Measurements from ENCODE around the gene BMPR1A.
A peak's percentile ranks its signal among the peaks of the same experiment; 100 is the strongest.

Gene BMPR1A

GRCh38 chr10:86756511-86757112, at the start of gene BMPR1A:
TSS of gene BMPR1A (plus strand) at chr10:86756619. CDS start at chr10:86876019, 119,400 bp downstream.
- DNase-seq (ENCODE audit: low spot score) = no peak

DNA sequence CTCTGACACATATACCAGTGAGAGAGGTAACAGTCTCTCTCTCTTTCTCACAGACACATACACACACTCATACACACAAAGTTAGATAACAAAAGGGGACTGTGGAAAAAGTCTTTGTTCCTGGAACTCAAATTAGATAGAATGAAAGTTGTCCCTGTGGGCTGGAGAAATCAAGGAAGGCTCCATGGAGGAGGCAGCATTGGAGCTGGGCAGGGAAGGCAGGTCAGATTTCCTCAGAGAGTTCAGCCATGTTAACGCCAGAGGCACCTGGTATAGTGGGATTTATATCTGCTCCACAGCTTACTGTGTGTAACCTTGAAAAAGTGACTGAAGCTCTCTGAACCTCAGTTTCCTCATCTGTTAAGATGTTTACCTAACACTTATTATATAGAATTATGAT, 49.4 kb upstream of the BMPR1A start:
- DNase-seq (ENCODE audit: low spot score) = no peak

DNA sequence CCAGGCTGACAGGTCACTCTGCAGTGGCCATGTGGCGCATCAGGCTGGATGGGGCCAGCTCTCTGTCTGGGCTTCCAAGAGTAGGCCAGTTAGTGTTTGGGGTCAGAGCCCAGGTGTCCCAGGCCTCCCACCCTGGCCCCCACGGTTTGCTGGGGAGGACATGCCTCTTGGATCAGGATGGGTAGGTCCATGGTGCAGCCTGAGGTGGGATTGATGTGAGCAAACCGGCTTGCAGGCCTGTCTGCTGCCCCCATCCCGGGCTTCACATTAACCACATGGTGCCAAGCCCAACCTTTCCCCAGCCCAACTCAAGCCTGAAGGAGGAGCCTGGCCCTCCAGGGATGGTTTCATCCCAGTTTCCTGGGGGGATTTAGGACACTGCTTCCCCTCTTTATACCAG, 48.9 kb upstream of the BMPR1A start:
- DNase-seq (ENCODE audit: low spot score) = no peak

GRCh38 chr10:86708068-86708782, 48.2 kb upstream of the BMPR1A start:
- no peak for DNase-seq (ENCODE audit: low spot score)

DNA sequence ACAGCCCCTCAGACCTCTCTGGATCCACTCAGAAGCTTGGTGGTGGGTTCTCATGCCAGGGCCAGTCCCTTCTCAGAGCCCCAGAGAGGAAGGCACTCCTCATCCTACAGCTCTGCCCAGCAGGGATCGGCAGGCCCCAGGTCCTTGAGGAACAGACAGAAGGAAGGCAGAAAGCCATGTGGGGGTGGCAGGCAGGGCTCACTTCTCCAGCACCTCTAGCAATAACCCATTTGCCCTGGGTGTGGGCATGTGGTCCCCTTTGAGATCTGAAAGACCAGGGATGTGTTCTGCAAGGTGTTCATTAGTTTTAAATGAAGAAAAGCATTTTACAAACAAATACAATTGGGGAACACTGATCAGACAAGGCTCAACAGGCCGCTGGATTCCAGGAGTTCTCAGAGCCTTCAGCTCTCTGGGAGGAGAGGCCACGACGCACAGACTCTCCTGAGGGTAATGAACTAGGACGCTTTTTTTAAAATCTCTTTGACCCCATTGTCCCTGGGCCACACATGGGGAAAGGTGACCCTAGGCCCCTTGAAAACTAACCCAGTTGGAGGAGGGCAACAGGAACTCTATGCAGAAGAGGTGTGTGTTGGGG, 47.5 kb upstream of the BMPR1A start:
- no peak for DNase-seq (ENCODE audit: low spot score)

DNA sequence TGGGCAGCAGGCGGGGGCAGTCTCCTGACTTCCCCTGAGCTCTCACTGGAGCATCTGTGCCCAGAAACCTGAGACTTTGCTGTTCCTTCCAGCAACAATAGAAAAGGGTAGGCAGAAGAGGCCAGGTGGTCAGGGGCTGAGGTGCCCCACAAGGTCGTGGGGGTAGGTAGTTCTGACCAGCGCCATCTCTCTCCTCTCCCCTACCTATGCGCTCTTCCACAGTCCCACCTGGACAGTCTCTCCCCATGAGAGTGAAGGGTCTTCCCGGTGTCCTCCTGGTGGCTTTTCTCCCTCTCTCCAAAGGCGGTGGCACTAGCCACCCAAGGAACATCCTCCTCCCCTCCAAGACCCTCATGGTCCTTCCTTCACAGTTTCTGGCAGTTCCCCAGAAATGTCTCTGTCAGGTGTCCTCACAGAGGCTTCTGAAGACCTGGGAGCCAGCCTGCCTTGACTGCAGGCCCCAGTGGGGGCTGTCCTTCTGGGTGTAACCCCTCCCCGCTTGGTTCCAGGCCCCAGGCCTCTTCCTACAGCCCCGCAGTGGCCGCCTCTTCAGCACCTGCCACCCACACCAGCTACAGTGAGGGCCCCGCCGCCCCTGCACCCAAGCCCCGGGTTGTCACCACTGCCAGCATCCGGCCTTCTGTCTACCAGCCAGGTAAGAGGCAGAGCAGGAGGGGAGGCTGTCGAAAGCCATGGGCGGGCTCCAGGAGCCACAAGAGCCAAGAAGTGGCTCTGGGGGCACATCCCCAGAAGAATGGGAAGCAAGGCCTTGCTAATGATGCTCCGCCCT, 46.8 kb upstream of the BMPR1A start:
- no peak for DNase-seq (ENCODE audit: low spot score)

DNA sequence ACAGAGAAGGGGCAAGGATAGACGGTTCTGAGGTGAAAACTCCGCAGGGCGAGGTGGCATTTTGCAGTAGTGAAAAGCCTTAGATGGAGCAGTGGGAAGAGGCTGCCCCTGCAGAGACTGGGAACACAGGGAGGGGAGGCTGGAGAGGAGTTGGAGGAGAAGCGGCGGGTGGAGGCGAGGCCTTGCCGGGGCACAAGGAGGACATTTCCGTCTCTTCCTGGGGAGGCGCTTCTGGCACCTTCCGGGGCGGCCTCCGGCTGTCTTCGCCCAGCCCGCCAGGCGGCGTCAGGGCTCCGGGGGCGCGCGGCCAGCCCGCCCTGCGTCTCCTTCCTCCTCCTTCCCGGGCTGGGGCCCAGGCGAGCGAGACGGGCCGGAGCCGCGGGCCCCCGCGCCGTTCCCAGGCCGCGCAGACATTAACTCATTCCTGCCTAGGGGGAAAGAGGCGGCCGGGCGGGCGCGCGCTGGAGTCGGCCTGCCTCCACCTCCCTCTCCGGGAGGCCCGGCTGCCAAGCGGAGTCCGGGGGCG, 45.4 kb upstream of the BMPR1A start:
- DNase-seq (ENCODE audit: low spot score) = peak; percentile 86

DNA sequence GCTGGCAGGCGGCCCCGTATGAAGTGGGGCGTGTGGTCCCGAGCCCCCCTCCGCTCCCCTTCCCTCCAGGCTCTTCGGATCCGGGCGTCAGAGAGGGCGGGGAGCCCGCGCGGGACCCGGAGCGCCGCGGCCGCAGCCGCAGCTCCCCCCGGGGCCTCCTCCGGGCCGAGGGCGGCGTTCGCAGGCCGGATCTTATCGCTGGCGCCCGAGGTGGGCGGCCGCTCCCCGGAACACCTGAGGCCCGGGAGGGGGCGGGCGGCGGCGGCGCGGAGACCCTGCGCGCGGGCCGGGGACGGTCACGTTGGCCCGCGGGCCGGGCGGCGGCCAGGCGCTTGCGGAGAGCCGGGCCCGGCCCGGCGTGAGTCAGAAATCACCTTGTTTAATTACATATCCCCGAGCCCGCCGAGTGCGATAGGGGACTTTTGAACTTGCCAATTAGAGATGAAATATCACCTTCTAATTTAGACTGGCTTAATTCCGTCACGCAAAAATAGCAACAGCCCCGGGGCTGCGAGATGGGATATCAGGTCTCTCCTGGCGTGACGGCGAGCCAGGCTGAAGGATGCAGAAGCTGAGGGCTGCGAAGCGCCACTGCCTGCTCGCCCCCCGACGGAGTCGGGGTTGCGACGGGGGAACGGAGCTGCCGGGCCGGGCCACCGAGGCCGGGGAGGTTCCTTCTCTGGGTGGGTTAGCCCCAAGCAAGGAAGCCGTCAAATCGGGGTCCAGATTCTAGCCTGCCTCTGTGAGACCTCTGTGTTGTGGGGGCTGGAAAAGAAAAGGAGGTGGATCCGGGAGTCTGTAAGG, 44.7 kb upstream of the BMPR1A start:
- DNase-seq (ENCODE audit: low spot score) = peak; percentile 45

DNA sequence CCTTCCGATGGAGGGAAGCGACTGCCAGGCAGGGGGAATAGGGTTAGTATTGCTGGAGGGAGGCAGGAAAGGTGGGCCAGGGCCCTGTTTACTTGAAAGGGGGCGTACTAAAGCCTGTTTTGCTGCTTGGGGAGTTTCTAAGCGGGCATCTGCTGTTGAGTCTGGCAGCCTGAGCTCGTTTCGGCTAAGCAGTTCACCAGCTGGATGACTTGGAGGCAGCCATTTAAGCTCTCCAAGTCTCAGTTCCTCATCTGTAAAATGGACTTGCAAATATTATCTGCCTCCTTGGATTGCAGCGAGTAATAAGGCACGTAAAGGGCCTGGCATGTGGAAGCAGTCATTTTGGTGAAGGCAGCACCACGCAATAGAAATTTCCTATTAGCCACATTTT, 44.1 kb upstream of the BMPR1A start:
- DNase-seq (ENCODE audit: low spot score) = no peak

GRCh38 chr10:86715156-86715795, 41.1 kb upstream of the BMPR1A start:
- no peak for DNase-seq (ENCODE audit: low spot score)

- no peak for DNase-seq (ENCODE audit: low spot score)
These were observed 40.6 kb upstream of the BMPR1A start for GRCh38 chr10:86715836-86716235.

GRCh38 chr10:86716466-86716865, 40.0 kb upstream of the BMPR1A start:
- DNase-seq (ENCODE audit: low spot score) = no peak

GRCh38 chr10:86718556-86718955, 37.9 kb upstream of the BMPR1A start:
- no peak for DNase-seq (ENCODE audit: low spot score)

DNA sequence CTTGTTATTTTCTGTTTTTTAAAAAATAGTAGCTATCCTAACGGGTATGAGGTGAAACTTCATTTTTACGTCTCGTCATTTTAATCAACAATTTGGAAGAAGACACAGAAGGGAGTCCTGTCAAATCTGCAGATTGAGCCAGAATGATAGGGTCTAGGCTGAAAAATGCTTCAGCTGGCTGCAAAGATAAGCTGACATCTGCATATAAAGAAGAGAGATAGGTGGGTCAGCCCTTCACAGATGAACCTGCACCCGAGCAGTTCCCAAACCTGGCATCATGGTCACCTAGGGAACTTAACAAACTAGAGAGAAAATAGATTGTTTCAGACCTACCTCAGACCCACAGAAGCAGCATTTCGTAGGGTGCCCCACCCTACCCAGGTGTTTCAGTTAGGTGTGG, 35.2 kb upstream of the BMPR1A start:
- DNase-seq (ENCODE audit: low spot score) = no peak

DNA sequence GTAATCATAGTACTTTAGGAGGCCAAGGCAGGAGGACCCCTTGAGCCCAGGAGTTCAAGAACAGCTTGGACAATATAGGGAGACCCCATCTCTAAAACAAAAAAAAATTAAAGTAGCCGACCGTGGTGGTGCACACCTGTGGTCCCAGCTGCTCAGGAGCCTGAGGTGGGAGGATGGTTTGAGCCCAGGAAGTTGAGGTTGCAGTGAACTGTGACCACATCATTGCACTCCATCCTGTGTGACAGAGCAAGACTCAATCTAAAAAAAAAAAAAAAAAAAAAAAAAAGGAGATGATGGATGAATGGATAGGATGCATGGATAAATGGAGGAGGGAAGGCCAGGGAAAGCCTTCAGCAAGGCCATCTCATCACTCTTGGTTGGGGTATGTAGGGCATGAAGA, 33.4 kb upstream of the BMPR1A start:
- DNase-seq (ENCODE audit: low spot score) = no peak

DNA sequence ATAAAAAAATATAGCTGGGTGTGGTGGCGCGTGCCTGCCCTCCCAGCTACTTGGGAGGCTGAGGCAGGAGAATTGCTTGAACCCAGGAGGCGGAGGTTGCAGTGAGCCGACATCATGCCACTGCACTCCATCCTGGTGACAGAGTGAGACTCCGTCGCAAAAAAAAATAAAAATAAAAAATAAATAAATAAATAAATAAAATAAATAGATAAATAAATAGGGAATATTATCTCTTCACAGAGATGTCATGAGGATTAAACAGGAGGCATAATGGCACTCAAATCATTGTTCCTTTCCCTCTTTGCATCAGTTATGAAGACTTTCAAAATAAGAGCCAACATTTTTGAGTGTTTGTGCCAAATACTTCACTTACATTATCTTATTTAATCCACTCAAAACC, 32.0 kb upstream of the BMPR1A start:
- DNase-seq (ENCODE audit: low spot score) = no peak

GRCh38 chr10:86725980-86726676, 30.3 kb upstream of the BMPR1A start:
- DNase-seq (ENCODE audit: low spot score) = no peak

DNA sequence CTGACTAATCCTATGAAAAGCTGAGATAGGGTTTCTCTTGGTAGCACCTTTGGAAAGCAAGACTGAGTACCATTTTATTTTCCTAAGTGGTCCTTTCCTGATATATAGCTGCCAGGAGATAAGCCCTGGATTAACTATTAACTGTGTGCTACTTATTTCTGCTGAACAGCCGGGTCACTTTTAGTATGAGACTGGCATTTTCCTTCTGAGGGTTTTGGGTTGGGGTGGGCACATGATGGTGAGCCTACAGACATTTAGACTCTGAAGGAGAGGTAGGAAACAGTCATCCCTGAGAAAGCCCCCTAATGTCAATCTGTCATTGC, 29.8 kb upstream of the BMPR1A start:
- DNase-seq (ENCODE audit: low spot score) = no peak

- no peak for DNase-seq (ENCODE audit: low spot score)
These were observed 28.9 kb upstream of the BMPR1A start for GRCh38 chr10:86727470-86727869.

DNA sequence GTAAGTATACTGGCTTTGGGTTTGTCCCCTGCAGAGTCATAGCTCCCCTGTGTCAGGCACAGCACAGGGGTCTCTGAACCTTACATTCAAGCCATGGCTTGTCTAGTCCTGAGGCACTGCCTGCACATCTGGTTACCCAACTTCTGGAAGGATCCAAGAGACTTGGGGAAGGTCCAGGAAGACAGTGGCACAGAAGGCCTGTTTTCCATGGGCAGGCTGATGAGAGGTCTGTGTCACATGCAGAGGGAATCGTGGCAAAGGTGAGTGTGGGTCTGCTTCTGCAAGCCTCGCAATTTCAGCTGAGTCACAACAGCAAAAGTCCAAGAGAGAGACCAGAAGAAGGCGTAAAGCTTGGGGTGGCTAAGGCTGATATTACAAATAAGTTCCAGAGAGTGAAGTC, 28.4 kb upstream of the BMPR1A start:
- DNase-seq (ENCODE audit: low spot score) = no peak

GRCh38 chr10:86729677-86730076, 26.7 kb upstream of the BMPR1A start:
- DNase-seq (ENCODE audit: low spot score) = no peak
